ENCODE results near the gene MTA2. TPM values are rescaled to one million over a fixed set of nuclear protein-coding genes. Genes with fewer than 3 reads are reported as not detected.

Gene MTA2
- total and polyA plus RNA-seq, 2 of the 8 experiments (the other 6 are each of a cell fraction or from before 2014, with no cell fraction given): 25.7 to 114 TPM

DNA sequence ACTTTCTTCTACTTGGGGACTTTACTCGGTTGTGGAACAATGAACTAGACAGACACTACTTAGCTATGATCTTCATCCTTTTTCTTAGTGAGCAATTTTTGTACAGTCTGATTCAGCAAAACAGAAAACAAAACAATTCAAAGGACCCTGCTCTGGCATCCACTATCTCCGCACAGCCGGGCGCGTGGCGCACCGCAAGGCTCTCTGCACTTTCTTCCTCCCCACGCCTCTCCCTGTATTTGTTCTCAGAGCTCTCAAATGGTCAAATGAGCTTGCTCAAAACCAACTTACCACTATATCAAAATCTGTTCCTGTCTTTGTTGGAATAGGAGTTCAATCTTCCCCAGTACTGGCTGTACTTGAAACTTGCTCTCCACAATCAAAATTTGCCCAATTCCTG is 35.4 kb downstream of the MTA2 start (continued):
- TF ChIP-seq, protein P1, sequence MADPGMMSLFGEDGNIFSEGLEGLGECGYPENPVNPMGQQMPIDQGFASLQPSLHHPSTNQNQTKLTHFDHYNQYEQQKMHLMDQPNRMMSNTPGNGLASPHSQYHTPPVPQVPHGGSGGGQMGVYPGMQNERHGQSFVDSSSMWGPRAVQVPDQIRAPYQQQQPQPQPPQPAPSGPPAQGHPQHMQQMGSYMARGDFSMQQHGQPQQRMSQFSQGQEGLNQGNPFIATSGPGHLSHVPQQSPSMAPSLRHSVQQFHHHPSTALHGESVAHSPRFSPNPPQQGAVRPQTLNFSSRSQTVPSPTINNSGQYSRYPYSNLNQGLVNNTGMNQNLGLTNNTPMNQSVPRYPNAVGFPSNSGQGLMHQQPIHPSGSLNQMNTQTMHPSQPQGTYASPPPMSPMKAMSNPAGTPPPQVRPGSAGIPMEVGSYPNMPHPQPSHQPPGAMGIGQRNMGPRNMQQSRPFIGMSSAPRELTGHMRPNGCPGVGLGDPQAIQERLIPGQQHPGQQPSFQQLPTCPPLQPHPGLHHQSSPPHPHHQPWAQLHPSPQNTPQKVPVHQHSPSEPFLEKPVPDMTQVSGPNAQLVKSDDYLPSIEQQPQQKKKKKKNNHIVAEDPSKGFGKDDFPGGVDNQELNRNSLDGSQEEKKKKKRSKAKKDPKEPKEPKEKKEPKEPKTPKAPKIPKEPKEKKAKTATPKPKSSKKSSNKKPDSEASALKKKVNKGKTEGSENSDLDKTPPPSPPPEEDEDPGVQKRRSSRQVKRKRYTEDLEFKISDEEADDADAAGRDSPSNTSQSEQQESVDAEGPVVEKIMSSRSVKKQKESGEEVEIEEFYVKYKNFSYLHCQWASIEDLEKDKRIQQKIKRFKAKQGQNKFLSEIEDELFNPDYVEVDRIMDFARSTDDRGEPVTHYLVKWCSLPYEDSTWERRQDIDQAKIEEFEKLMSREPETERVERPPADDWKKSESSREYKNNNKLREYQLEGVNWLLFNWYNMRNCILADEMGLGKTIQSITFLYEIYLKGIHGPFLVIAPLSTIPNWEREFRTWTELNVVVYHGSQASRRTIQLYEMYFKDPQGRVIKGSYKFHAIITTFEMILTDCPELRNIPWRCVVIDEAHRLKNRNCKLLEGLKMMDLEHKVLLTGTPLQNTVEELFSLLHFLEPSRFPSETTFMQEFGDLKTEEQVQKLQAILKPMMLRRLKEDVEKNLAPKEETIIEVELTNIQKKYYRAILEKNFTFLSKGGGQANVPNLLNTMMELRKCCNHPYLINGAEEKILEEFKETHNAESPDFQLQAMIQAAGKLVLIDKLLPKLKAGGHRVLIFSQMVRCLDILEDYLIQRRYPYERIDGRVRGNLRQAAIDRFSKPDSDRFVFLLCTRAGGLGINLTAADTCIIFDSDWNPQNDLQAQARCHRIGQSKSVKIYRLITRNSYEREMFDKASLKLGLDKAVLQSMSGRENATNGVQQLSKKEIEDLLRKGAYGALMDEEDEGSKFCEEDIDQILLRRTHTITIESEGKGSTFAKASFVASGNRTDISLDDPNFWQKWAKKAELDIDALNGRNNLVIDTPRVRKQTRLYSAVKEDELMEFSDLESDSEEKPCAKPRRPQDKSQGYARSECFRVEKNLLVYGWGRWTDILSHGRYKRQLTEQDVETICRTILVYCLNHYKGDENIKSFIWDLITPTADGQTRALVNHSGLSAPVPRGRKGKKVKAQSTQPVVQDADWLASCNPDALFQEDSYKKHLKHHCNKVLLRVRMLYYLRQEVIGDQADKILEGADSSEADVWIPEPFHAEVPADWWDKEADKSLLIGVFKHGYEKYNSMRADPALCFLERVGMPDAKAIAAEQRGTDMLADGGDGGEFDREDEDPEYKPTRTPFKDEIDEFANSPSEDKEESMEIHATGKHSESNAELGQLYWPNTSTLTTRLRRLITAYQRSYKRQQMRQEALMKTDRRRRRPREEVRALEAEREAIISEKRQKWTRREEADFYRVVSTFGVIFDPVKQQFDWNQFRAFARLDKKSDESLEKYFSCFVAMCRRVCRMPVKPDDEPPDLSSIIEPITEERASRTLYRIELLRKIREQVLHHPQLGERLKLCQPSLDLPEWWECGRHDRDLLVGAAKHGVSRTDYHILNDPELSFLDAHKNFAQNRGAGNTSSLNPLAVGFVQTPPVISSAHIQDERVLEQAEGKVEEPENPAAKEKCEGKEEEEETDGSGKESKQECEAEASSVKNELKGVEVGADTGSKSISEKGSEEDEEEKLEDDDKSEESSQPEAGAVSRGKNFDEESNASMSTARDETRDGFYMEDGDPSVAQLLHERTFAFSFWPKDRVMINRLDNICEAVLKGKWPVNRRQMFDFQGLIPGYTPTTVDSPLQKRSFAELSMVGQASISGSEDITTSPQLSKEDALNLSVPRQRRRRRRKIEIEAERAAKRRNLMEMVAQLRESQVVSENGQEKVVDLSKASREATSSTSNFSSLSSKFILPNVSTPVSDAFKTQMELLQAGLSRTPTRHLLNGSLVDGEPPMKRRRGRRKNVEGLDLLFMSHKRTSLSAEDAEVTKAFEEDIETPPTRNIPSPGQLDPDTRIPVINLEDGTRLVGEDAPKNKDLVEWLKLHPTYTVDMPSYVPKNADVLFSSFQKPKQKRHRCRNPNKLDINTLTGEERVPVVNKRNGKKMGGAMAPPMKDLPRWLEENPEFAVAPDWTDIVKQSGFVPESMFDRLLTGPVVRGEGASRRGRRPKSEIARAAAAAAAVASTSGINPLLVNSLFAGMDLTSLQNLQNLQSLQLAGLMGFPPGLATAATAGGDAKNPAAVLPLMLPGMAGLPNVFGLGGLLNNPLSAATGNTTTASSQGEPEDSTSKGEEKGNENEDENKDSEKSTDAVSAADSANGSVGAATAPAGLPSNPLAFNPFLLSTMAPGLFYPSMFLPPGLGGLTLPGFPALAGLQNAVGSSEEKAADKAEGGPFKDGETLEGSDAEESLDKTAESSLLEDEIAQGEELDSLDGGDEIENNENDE (IDR thresholded peaks at IDR 0.05; ENCODE audit: insufficient replicate concordance, low read length): no peak
- TF ChIP-seq RBBP5 (IDR thresholded peaks at IDR 0.05; ENCODE audit: borderline replicate concordance, low read depth, low read length) (no peak), CTBP2 (IDR thresholded peaks at IDR 0.05; ENCODE audit: borderline replicate concordance, insufficient read depth, insufficient read length, low read length) (no peak), SIX5 (IDR thresholded peaks at IDR 0.05; ENCODE audit: low read depth, low read length) (no peak), CHD2 (IDR thresholded peaks at IDR 0.05; ENCODE audit: low read length) (no peak), SAP30 (IDR thresholded peaks at IDR 0.05; ENCODE audit: insufficient read depth, insufficient replicate concordance, low read length) (no peak), SP4 (IDR thresholded peaks at IDR 0.05; ENCODE audit: low read length) (no peak), SIN3A (conservative IDR thresholded peaks at IDR 0.05 in 1 of 2, IDR thresholded peaks at IDR 0.05 in 1 of 2; ENCODE audit: low read depth in 1 of 2, low read length in 2 of 2) (no peak), SP1 (IDR thresholded peaks at IDR 0.05; ENCODE audit: low read depth, low read length) (no peak), POLR2AphosphoS5 (IDR thresholded peaks at IDR 0.05; ENCODE audit: low read depth, low read length) (no peak)
- TF ChIP-seq, protein P2, sequence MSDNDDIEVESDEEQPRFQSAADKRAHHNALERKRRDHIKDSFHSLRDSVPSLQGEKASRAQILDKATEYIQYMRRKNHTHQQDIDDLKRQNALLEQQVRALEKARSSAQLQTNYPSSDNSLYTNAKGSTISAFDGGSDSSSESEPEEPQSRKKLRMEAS (IDR thresholded peaks at IDR 0.05): no peak

All from H1 (cell line).